ENCODE results near the gene ECI2.

DNA sequence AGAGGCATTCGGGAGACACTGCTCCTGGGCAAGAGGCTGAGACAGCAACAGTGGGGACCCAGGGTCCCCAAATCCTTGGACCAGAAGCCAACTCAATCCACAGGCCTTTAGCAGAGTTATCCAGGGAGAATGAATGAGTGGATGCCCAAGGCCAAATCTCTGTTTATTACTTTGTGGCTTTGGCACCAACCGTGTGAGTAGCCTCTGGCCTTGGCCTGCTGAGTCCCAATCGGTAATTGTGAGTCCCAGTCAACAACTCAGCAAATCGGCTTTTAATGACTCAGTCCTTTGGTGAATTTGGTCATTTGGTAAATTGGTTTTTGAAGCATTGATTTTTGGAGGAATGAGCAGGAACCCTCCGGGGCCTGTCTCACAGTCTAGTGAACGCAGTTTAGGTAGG, 29.1 kb upstream of the ECI2 start:
- TF ChIP-seq, protein P1, sequence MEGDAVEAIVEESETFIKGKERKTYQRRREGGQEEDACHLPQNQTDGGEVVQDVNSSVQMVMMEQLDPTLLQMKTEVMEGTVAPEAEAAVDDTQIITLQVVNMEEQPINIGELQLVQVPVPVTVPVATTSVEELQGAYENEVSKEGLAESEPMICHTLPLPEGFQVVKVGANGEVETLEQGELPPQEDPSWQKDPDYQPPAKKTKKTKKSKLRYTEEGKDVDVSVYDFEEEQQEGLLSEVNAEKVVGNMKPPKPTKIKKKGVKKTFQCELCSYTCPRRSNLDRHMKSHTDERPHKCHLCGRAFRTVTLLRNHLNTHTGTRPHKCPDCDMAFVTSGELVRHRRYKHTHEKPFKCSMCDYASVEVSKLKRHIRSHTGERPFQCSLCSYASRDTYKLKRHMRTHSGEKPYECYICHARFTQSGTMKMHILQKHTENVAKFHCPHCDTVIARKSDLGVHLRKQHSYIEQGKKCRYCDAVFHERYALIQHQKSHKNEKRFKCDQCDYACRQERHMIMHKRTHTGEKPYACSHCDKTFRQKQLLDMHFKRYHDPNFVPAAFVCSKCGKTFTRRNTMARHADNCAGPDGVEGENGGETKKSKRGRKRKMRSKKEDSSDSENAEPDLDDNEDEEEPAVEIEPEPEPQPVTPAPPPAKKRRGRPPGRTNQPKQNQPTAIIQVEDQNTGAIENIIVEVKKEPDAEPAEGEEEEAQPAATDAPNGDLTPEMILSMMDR (IDR thresholded peaks at IDR 0.05), result no peak
- TF ChIP-seq EZH2 (IDR thresholded peaks at IDR 0.05), result no peak
- TF ChIP-seq EZH2phosphoT487 (IDR thresholded peaks at IDR 0.05), result no peak
